ENCODE data around the gene KRT222.

KRT222 gene

DNA sequence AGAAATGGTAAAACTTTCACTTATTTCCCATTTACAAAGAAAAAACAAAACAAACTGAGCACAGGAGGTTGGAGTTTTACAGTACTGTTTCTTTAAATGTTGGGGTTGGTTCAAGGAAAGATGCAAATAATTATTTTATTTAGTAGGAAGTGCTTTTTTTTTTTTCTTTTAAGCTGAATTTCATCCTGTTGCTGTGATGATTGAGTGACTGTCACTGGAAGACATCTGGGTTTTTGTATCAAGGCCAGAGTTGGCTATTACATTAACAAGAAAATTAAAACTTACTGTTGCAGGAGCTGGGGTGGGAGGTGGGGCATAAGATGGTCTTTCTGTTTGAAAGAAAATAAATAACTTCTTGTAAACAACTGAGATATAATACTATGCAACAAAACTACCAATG is 19.7 kb downstream of the KRT222 start:
- H3K36me3 ChIP-seq: peaks cover 51% of the 10 kb centered on the region
- TF ChIP-seq CTCF (IDR thresholded peaks at IDR 0.05; ENCODE audit: low read depth, low read length): no peak
- no peaks in the 10 kb centered on the region for H3K27me3 ChIP-seq
- no peak for DNase-seq
- no peaks in the 10 kb centered on the region for H3K9me3 ChIP-seq
- H3K4me3 ChIP-seq (ENCODE audit: low read depth, low read length): no peak overlapping the region
- peaks cover 3% of the 10 kb centered on the region; the same call in 1 of the 2 replicates for H3K4me1 ChIP-seq

DNA sequence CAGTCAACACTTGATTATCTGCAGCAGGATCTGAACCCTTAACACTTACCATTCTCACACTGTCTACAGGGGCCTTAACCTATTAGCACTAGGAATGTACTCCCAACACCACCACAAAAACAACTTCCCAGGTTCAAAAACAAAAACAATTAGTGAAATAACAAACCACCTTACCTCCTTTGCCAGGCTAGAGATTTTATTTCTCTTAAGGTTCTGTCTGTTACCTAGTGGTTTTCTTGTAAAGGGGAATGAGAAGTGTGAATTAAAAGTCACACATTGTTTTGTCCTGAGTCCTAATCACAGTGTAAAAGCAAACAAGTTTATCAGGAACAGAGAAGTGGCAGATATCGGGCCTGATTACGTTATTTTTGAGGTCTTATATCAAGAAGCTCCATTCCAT is 27.0 kb downstream of the KRT222 start:
- DNase-seq: no peak
- H3K4me3 ChIP-seq (ENCODE audit: low read depth, low read length): no peak overlapping the region
- no peaks in the 10 kb centered on the region for H3K9me3 ChIP-seq
- no peaks in the 10 kb centered on the region for H3K27me3 ChIP-seq
- peaks cover 83% of the 10 kb centered on the region for H3K36me3 ChIP-seq
- no peak for TF ChIP-seq CTCF (IDR thresholded peaks at IDR 0.05; ENCODE audit: low read depth, low read length)
- H3K4me1 ChIP-seq: no peaks in the 10 kb centered on the region

DNA sequence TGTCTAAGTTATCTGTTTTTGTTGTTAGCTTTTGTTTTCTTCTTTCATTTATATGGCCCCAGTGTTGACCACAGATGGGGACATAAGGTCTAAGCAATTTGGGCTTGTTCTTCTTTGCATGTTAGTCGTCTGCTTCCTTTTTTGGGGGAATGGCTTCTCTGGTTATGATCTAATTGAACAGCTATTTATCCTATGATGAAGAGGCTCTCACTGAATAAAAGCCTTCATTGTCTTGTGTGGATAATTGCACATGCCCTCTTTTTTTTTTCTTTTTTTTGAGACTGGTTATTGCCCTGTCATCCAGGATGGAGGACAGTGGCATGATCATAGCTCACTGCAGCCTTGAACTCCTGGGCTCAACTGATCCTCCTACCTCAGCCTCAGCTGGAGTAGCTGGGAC is 31.1 kb downstream of the KRT222 start:
- H3K9me3 ChIP-seq: no peaks in the 10 kb centered on the region
- H3K4me1 ChIP-seq: no peaks in the 10 kb centered on the region
- H3K4me3 ChIP-seq (ENCODE audit: low read depth, low read length): no peak overlapping the region
- no peaks in the 10 kb centered on the region for H3K27me3 ChIP-seq
- TF ChIP-seq CTCF (IDR thresholded peaks at IDR 0.05; ENCODE audit: low read depth, low read length): no peak
- DNase-seq: no peak
- H3K36me3 ChIP-seq: peaks cover 92% of the 10 kb centered on the region

- H3K4me3 ChIP-seq (ENCODE audit: low read depth, low read length): no peak overlapping the region
- no peak for DNase-seq
- no peak for TF ChIP-seq CTCF (IDR thresholded peaks at IDR 0.05; ENCODE audit: low read depth, low read length)
- peaks cover 95% of the 10 kb centered on the region for H3K36me3 ChIP-seq
- no peaks in the 10 kb centered on the region for H3K9me3 ChIP-seq
- H3K27me3 ChIP-seq: no peaks in the 10 kb centered on the region
- no peaks in the 10 kb centered on the region for H3K4me1 ChIP-seq
Measured at GRCh38 chr17:40632216-40632615, 32.8 kb downstream of the KRT222 start.

DNA sequence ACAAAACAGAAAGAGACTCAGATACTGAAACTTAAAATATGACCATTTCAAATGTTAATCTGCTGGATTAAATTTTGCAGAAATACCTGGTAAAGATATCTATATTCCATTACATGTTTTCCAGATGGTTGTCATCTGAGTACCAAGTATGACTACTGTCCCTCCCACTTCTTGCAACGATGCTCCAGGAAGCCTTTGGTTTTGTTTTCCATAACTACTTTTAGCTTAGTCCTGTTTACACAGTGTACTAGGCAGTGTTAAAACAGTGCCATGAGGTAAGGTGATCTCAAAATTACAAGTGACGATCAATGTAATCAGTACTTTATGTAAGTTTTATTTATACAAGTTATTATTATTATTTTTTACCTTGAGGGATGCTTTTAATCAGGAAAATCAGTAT is 35.1 kb downstream of the KRT222 start:
- Histone ChIP-seq H3K9me3 (no peaks in the 10 kb centered on the region), H3K36me3 (peaks cover 71% of the 10 kb centered on the region), H3K4me1 (no peaks in the 10 kb centered on the region), H3K27me3 (no peaks in the 10 kb centered on the region), H3K4me3 (ENCODE audit: low read depth, low read length) (no peak overlapping the region)
- TF ChIP-seq CTCF (IDR thresholded peaks at IDR 0.05; ENCODE audit: low read depth, low read length): no peak
- DNase-seq: no peak

GRCh38 chr17:40625311-40625710 is 39.7 kb downstream of the KRT222 start:
- TF ChIP-seq CTCF (IDR thresholded peaks at IDR 0.05; ENCODE audit: low read depth, low read length): no peak
- no peaks in the 10 kb centered on the region for H3K4me1 ChIP-seq
- H3K9me3 ChIP-seq: no peaks in the 10 kb centered on the region
- no peak for DNase-seq
- no peak overlapping the region for H3K4me3 ChIP-seq (ENCODE audit: low read depth, low read length)
- peaks cover 28% of the 10 kb centered on the region for H3K27me3 ChIP-seq
- peaks cover 26% of the 10 kb centered on the region for H3K36me3 ChIP-seq

Measured in BE2C (cell line).